ENCODE measurements around the gene PTPRN2. TPM values are rescaled to one million over a fixed set of nuclear protein-coding genes. Genes with fewer than 3 reads are reported as not detected.

The PTPRN2 gene
- total RNA-seq, 2 donors from 2014 or later: 26.1 to 55.5 TPM

- Histone ChIP-seq H3K9me3 (no peaks in the 10 kb centered on the region), H3K27me3 (replicated peaks; ENCODE audit: insufficient read depth) (no peaks in the 10 kb centered on the region), H3K4me3 (no peak overlapping the region), H3K4me1 (replicated peaks) (no peaks in the 10 kb centered on the region), H3K27ac (no peak overlapping the region), H3K36me3 (no peaks in the 10 kb centered on the region)
- 73% methylated on average over 12 of the region's 12 CpGs for WGBS
- no peak for DNase-seq (ENCODE audit: low spot score)
- TF ChIP-seq POLR2A (IDR thresholded peaks at IDR 0.05): no peak
- no peak for TF ChIP-seq CTCF (IDR thresholded peaks at IDR 0.05)
- no peak for TF ChIP-seq POLR2AphosphoS5 (IDR thresholded peaks at IDR 0.05)
- intact Hi-C loops (cut with DNase I): no loop called here
Measured at GRCh38 chr7:157587051-157587804, 1000.4 kb downstream of the PTPRN2 start.

GRCh38 chr7:157586426-157586955 is 1001.1 kb downstream of the PTPRN2 start:
- 94% methylated on average over 15 of the region's 15 CpGs for WGBS
- intact Hi-C loops (cut with DNase I): no loop called here

GRCh38 chr7:157585113-157585861 is 1002.3 kb downstream of the PTPRN2 start:
- H3K36me3 ChIP-seq: no peaks in the 10 kb centered on the region
- no peaks in the 10 kb centered on the region for H3K4me1 ChIP-seq (replicated peaks)
- no peak overlapping the region for H3K27ac ChIP-seq
- TF ChIP-seq POLR2AphosphoS5 (IDR thresholded peaks at IDR 0.05) (no peak), CTCF (IDR thresholded peaks at IDR 0.05) (no peak), POLR2A (IDR thresholded peaks at IDR 0.05) (no peak)
- H3K4me3 ChIP-seq: no peak overlapping the region
- no peaks in the 10 kb centered on the region for H3K27me3 ChIP-seq (replicated peaks; ENCODE audit: insufficient read depth)
- DNase-seq (ENCODE audit: low spot score): no peak
- 68% methylated on average over 21 of the region's 21 CpGs for WGBS
- intact Hi-C loops (cut with DNase I): no loop called here
- H3K9me3 ChIP-seq: no peaks in the 10 kb centered on the region

More at GRCh38 chr7:157586426-157586955, 1001.1 kb downstream of the PTPRN2 start:
- DNase-seq (ENCODE audit: low spot score): no peak
- Histone ChIP-seq H3K4me1 (replicated peaks) (no peaks in the 10 kb centered on the region), H3K27me3 (replicated peaks; ENCODE audit: insufficient read depth) (no peaks in the 10 kb centered on the region), H3K27ac (no peak overlapping the region), H3K36me3 (no peaks in the 10 kb centered on the region), H3K4me3 (no peak overlapping the region), H3K9me3 (no peaks in the 10 kb centered on the region)
- TF ChIP-seq CTCF (IDR thresholded peaks at IDR 0.05): no peak
- no peak for TF ChIP-seq POLR2A (IDR thresholded peaks at IDR 0.05)
- TF ChIP-seq POLR2AphosphoS5 (IDR thresholded peaks at IDR 0.05): no peak

- Histone ChIP-seq H3K36me3 (no peaks in the 10 kb centered on the region), H3K27ac (no peak overlapping the region), H3K27me3 (replicated peaks; ENCODE audit: insufficient read depth) (no peaks in the 10 kb centered on the region), H3K9me3 (no peaks in the 10 kb centered on the region), H3K4me3 (no peak overlapping the region), H3K4me1 (replicated peaks) (no peaks in the 10 kb centered on the region)
- TF ChIP-seq POLR2A (IDR thresholded peaks at IDR 0.05) (no peak), POLR2AphosphoS5 (IDR thresholded peaks at IDR 0.05) (no peak), CTCF (IDR thresholded peaks at IDR 0.05) (no peak)
- DNase-seq (ENCODE audit: low spot score): no peak
- 84% methylated on average over 9 of the region's 9 CpGs for WGBS
- intact Hi-C loops (cut with DNase I): no loop called here
Measured at GRCh38 chr7:157584420-157584819, 1003.2 kb downstream of the PTPRN2 start.
